ENCODE results near the gene AADACL4.

AADACL4 gene

DNA sequence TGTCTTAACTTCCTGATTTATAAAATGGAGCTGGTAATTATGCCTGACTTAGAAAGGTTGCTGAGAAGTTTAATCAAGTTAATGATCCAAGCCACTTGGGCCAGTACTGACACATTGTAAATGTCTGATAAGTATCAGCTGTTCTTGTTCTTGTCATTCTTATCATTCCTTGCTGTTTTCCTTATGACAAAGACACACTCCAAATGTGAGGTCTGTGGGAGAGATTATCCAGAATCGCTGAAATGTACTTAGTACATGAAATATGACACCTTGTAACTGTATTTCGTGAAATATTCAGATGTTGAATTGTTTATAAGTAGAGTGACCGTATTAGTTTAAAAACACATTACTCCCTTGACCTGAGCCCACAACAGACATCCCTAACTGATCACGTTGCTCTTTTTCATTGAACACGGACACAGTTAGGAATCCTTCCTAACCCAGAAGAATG lies 6.1 kb downstream of the AADACL4 start:
- no peak overlapping the region for H3K4me3 ChIP-seq (ENCODE audit: low read length)
- whole genome bisulfite sequencing (ENCODE audit: extremely low coverage, insufficient coverage, low lambda C conversion rate): no CpG with 5 or more reads among the region's 5 CpGs

DNA sequence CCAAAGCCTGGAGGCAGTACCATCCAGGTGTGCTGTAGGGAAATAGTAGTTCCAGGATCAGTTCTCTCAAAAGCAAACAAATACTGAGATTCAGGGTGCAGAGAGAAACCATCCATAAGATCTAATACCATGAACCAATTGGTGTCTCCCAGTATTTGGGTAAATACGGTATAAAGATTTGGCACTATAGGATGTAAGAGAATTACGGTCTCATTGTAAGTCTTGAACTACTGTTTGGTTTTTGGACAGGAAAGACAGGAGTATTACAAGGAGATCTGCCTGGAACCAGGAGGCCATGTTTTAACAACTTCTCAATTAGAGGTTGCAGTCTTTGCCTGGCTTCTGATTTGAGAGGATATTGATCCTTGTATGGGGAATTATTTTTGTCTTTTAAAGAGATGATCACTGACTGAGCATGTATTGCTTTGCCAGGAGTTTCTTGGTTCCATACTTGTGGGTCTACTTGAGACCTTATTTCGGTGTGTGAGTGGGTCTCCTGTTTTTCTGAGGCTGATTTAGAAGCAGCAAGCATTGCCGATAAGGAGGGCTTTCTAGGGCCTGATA lies 10.2 kb downstream of the AADACL4 start:
- Histone ChIP-seq H3K79me1 (ENCODE audit: low read length) (no peaks in the 10 kb centered on the region), H3K4ac (ENCODE audit: low read depth, low read length) (no peak overlapping the region), H3K27me3 (ENCODE audit: insufficient read depth, low read length, poor library complexity) (no peaks in the 10 kb centered on the region), H2BK15ac (replicated peaks; ENCODE audit: low read depth) (no peak overlapping the region), H3K23ac (ENCODE audit: low read length) (no peak overlapping the region), H3K18ac (ENCODE audit: low read length) (no peak overlapping the region), H4K8ac (ENCODE audit: low read depth, low read length) (no peak overlapping the region), H4K5ac (ENCODE audit: low read length) (no peak overlapping the region), H3K27ac (ENCODE audit: low read depth, low read length) (no peak overlapping the region), H3K4me2 (ENCODE audit: low read length) (no peak overlapping the region), H2BK120ac (ENCODE audit: low read depth, low read length) (no peak overlapping the region), H3K36me3 (ENCODE audit: control insufficient read depth, insufficient read depth, low read length) (no peaks in the 10 kb centered on the region), H3K79me2 (ENCODE audit: control insufficient read depth, insufficient read depth, low read length) (no peaks in the 10 kb centered on the region), H3K56ac (ENCODE audit: low read length) (no peak overlapping the region), H2AK5ac (ENCODE audit: low read length) (no peak overlapping the region), H3K9ac (ENCODE audit: low read length) (no peak overlapping the region), H3K4me3 (ENCODE audit: low read length) (no peak overlapping the region), H2BK5ac (ENCODE audit: low read length) (no peak overlapping the region), H3K4me1 (ENCODE audit: control insufficient read depth, low read depth, low read length) (no peaks in the 10 kb centered on the region)
- DNase-seq: no peak
- WGBS (ENCODE audit: extremely low coverage, insufficient coverage, low lambda C conversion rate): no CpG with 5 or more reads among the region's 4 CpGs

More for the DNA sequence above, 6.1 kb downstream of the AADACL4 start:
- no peak for DNase-seq
- Histone ChIP-seq H3K23ac (ENCODE audit: low read length) (no peak overlapping the region), H2AK5ac (ENCODE audit: low read length) (no peak overlapping the region), H3K79me2 (ENCODE audit: control insufficient read depth, insufficient read depth, low read length) (no peaks in the 10 kb centered on the region), H3K56ac (ENCODE audit: low read length) (no peak overlapping the region), H3K9ac (ENCODE audit: low read length) (no peak overlapping the region), H2BK120ac (ENCODE audit: low read depth, low read length) (no peak overlapping the region), H3K4me2 (ENCODE audit: low read length) (no peak overlapping the region), H4K8ac (ENCODE audit: low read depth, low read length) (no peak overlapping the region), H3K4me1 (ENCODE audit: control insufficient read depth, low read depth, low read length) (no peaks in the 10 kb centered on the region), H4K5ac (ENCODE audit: low read length) (no peak overlapping the region), H3K18ac (ENCODE audit: low read length) (no peak overlapping the region), H3K36me3 (ENCODE audit: control insufficient read depth, insufficient read depth, low read length) (no peaks in the 10 kb centered on the region), H2BK5ac (ENCODE audit: low read length) (no peak overlapping the region), H2BK15ac (replicated peaks; ENCODE audit: low read depth) (no peak overlapping the region), H3K27me3 (ENCODE audit: insufficient read depth, low read length, poor library complexity) (no peaks in the 10 kb centered on the region), H3K27ac (ENCODE audit: low read depth, low read length) (no peak overlapping the region), H3K79me1 (ENCODE audit: low read length) (no peaks in the 10 kb centered on the region), H3K4ac (ENCODE audit: low read depth, low read length) (no peak overlapping the region)

DNA sequence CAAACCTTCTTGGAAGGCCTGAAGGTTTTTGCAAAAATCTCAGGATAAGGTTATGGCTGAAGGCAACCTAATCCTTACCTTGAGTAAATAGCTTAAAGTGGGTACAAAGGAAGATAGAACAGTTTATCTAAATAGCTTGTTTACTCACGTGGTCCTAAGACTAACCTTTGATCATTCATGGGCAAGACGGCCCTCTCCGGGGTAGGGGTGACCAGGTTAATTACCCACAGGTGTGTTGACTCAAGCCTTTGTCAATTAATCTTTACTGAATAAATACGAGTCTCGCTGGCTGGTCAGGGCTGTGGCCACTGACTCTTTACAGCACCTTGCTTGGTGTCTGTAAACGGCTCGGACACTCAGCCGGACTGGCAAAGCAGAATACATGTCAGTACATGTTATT lies 10.8 kb downstream of the AADACL4 start:
- H2BK120ac ChIP-seq (ENCODE audit: low read depth, low read length): no peak overlapping the region
- H2AK5ac ChIP-seq (ENCODE audit: low read length): no peak overlapping the region
- no peaks in the 10 kb centered on the region for H3K79me2 ChIP-seq (ENCODE audit: control insufficient read depth, insufficient read depth, low read length)
- H3K27ac ChIP-seq (ENCODE audit: low read depth, low read length): no peak overlapping the region
- H3K4ac ChIP-seq (ENCODE audit: low read depth, low read length): no peak overlapping the region
- H2BK5ac ChIP-seq (ENCODE audit: low read length): no peak overlapping the region
- no peaks in the 10 kb centered on the region for H3K4me1 ChIP-seq (ENCODE audit: control insufficient read depth, low read depth, low read length)
- no peak overlapping the region for H3K4me3 ChIP-seq (ENCODE audit: low read length)
- H4K5ac ChIP-seq (ENCODE audit: low read length): no peak overlapping the region
- WGBS (ENCODE audit: extremely low coverage, insufficient coverage, low lambda C conversion rate): no CpG with 5 or more reads among the region's 8 CpGs
- no peaks in the 10 kb centered on the region for H3K36me3 ChIP-seq (ENCODE audit: control insufficient read depth, insufficient read depth, low read length)
- H3K23ac ChIP-seq (ENCODE audit: low read length): no peak overlapping the region
- no peaks in the 10 kb centered on the region for H3K27me3 ChIP-seq (ENCODE audit: insufficient read depth, low read length, poor library complexity)
- no peak overlapping the region for H2BK15ac ChIP-seq (replicated peaks; ENCODE audit: low read depth)
- H4K8ac ChIP-seq (ENCODE audit: low read depth, low read length): no peak overlapping the region
- no peak for DNase-seq
- H3K56ac ChIP-seq (ENCODE audit: low read length): no peak overlapping the region
- no peak overlapping the region for H3K4me2 ChIP-seq (ENCODE audit: low read length)
- no peak overlapping the region for H3K9ac ChIP-seq (ENCODE audit: low read length)
- no peak overlapping the region for H3K18ac ChIP-seq (ENCODE audit: low read length)
- H3K79me1 ChIP-seq (ENCODE audit: low read length): no peaks in the 10 kb centered on the region

DNA sequence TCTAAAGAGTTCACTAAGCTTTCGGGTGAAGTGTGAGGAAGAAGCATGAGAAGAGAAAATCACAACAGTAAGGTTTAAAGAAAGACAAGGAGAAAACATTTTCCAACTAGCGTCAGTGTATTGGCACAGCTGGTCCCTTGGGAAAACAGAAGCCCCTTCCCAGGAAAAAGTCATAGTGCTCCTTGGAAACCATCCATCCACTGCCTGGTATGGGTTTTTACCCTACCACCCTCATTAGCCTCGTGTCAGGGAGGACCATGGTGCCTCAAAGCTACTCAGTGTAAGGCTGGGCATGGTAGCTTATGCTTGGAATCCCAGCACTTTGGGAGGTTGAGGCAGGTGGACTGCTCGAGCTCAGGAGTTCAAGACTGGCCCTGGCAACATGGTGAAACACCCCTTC lies 12.7 kb downstream of the AADACL4 start:
- H2BK120ac ChIP-seq (ENCODE audit: low read depth, low read length): no peak overlapping the region
- no peaks in the 10 kb centered on the region for H3K36me3 ChIP-seq (ENCODE audit: control insufficient read depth, insufficient read depth, low read length)
- no peak overlapping the region for H3K4ac ChIP-seq (ENCODE audit: low read depth, low read length)
- no peak overlapping the region for H3K18ac ChIP-seq (ENCODE audit: low read length)
- no peak overlapping the region for H3K9ac ChIP-seq (ENCODE audit: low read length)
- H3K4me2 ChIP-seq (ENCODE audit: low read length): no peak overlapping the region
- H3K4me3 ChIP-seq (ENCODE audit: low read length): no peak overlapping the region
- H2BK15ac ChIP-seq (replicated peaks; ENCODE audit: low read depth): no peak overlapping the region
- no CpG with 5 or more reads among the region's 4 CpGs for WGBS (ENCODE audit: extremely low coverage, insufficient coverage, low lambda C conversion rate)
- no peak overlapping the region for H4K5ac ChIP-seq (ENCODE audit: low read length)
- H2AK5ac ChIP-seq (ENCODE audit: low read length): no peak overlapping the region
- no peaks in the 10 kb centered on the region for H3K79me1 ChIP-seq (ENCODE audit: low read length)
- no peak overlapping the region for H4K8ac ChIP-seq (ENCODE audit: low read depth, low read length)
- no peak overlapping the region for H3K23ac ChIP-seq (ENCODE audit: low read length)
- no peaks in the 10 kb centered on the region for H3K79me2 ChIP-seq (ENCODE audit: control insufficient read depth, insufficient read depth, low read length)
- no peak for DNase-seq
- no peak overlapping the region for H3K56ac ChIP-seq (ENCODE audit: low read length)
- no peak overlapping the region for H3K27ac ChIP-seq (ENCODE audit: low read depth, low read length)
- H2BK5ac ChIP-seq (ENCODE audit: low read length): no peak overlapping the region
- no peaks in the 10 kb centered on the region for H3K27me3 ChIP-seq (ENCODE audit: insufficient read depth, low read length, poor library complexity)
- H3K4me1 ChIP-seq (ENCODE audit: control insufficient read depth, low read depth, low read length): no peaks in the 10 kb centered on the region

DNA sequence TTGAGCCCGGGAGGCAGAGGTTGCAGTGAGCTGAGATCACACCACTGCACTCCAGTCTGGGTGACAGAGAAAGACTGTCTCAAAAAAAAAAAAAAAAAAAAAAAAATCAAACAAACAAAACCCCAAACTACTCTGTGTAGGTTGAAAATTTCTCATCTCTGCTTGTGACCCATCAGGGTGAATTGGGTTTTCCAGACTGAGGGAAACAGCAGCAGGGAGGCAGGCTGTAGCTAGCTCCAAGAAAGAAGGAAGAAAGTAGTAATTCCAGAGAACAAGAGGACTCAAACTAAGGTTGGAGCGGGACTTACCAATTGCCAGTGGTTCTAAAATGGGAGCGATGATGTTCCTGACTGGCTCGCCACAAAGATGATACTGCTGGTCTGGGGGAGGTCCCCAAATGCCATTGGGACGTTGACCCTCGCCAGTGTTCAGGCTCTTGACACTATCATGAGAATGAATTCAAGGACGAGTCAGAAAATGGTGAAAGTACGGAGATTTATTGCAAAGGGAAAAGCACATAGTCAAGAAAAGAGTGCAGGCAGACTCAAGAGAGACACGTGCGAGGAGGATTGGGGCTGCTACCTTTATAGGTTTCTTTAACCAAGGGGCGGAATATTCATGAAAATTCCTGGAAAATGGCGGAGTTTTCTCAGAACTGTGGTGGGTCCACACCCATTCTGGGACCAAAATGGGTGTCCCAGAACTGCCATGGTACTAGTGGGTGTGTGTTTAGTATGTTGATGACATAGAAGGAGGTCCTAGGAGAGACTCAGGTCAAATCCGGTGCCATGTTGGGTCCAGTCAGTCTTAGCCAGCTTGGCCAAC lies 13.4 kb downstream of the AADACL4 start:
- no CpG with 5 or more reads among the region's 13 CpGs for WGBS (ENCODE audit: extremely low coverage, insufficient coverage, low lambda C conversion rate)
- Histone ChIP-seq H3K23ac (ENCODE audit: low read length) (no peak overlapping the region), H3K27ac (ENCODE audit: low read depth, low read length) (no peak overlapping the region)

More for the DNA sequence above, 13.4 kb downstream of the AADACL4 start:
- H3K36me3 ChIP-seq (ENCODE audit: control insufficient read depth, insufficient read depth, low read length): no peaks in the 10 kb centered on the region
- no peak overlapping the region for H3K18ac ChIP-seq (ENCODE audit: low read length)
- H3K79me1 ChIP-seq (ENCODE audit: low read length): no peaks in the 10 kb centered on the region
- H3K4me3 ChIP-seq (ENCODE audit: low read length): no peak overlapping the region
- no peak overlapping the region for H2AK5ac ChIP-seq (ENCODE audit: low read length)
- no peak overlapping the region for H2BK5ac ChIP-seq (ENCODE audit: low read length)
- H3K4me1 ChIP-seq (ENCODE audit: control insufficient read depth, low read depth, low read length): no peaks in the 10 kb centered on the region
- no peak overlapping the region for H3K56ac ChIP-seq (ENCODE audit: low read length)
- no peaks in the 10 kb centered on the region for H3K27me3 ChIP-seq (ENCODE audit: insufficient read depth, low read length, poor library complexity)
- H3K4ac ChIP-seq (ENCODE audit: low read depth, low read length): no peak overlapping the region
- no peak overlapping the region for H3K4me2 ChIP-seq (ENCODE audit: low read length)
- H3K79me2 ChIP-seq (ENCODE audit: control insufficient read depth, insufficient read depth, low read length): no peaks in the 10 kb centered on the region
- H2BK120ac ChIP-seq (ENCODE audit: low read depth, low read length): no peak overlapping the region
- H4K5ac ChIP-seq (ENCODE audit: low read length): no peak overlapping the region
- no peak overlapping the region for H4K8ac ChIP-seq (ENCODE audit: low read depth, low read length)
- H2BK15ac ChIP-seq (replicated peaks; ENCODE audit: low read depth): no peak overlapping the region
- H3K9ac ChIP-seq (ENCODE audit: low read length): no peak overlapping the region
- no peak for DNase-seq
